GM19023 (cell line): ENCODE measurements around the gene MAGEA9B.
"Not testable (repeated sequence)": the region's sequence is repeated elsewhere in the genome, so short reads cannot be mapped to it uniquely, and the experiment has no call there.

ENCODE experiments used
- ATAC-seq: cut with Tn5 transposase; IDR thresholded peaks from one replicate; pipeline ENCODE4 v1.9.1; 2021; ENCODE audit warnings: mild to moderate bottlenecking, moderate library complexity; ENCODE audit not compliant: unreplicated experiment

Gene MAGEA9B

GRCh38 chrX:149539283-149540130, 47.8 kb downstream of the MAGEA9B start:
- peak; percentile 45 for ATAC-seq

GRCh38 chrX:149537474-149537873, 49.8 kb downstream of the MAGEA9B start:
- ATAC-seq, result not testable (repeated sequence)

- not testable (repeated sequence) for ATAC-seq
Measured at GRCh38 chrX:149534926-149535602, 52.2 kb downstream of the MAGEA9B start.

GRCh38 chrX:149533999-149534398, 53.3 kb downstream of the MAGEA9B start:
- not testable (repeated sequence) for ATAC-seq

- not testable (repeated sequence) for ATAC-seq
Measured at GRCh38 chrX:149532868-149533267, 54.4 kb downstream of the MAGEA9B start.
